ENCODE data around the gene UBA52. TPM values are rescaled to one million over a fixed set of nuclear protein-coding genes. Genes with fewer than 3 reads are reported as not detected.

The UBA52 gene
- total and polyA plus RNA-seq, 2 donors (not counting 1 experiment from before 2014, with no cell fraction given) = 1,837 to 5,694 TPM

DNA sequence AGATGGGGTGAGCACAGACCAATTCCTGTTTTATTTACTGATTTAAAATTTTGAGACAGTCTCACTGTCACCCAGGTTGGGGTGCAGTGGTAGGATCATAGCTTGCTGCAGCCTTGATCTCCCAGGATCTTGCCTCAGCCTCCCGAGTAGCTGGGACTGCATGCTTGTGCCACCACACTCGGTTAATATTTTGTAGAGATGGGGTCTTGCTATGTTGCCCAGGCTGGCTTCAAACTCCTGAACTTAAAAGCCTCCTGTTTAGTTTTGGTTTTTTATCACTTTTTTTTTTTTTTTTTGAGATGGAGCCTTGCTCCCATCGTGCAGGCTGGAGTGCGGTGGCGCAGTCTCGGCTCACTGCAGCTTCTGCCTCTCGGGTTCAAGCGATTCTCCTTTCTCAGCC is 4.7 kb downstream of the UBA52 start:
- intact Hi-C loops (cut with micrococcal nuclease) = no loop called here
- Histone ChIP-seq H3K9me3 (ENCODE audit: control extremely low read depth in 1 of 3, control insufficient read depth in 2 of 3, insufficient read depth in 1 of 3, low read length in 2 of 3) (no peaks in the 10 kb centered on the region), H3K36me3 (replicated peaks in 1 of 2; ENCODE audit: control extremely low read depth in 1 of 2, control insufficient read depth in 1 of 2, extremely low read depth in 1 of 2, insufficient read depth in 2 of 2, low read length in 1 of 2) (peaks cover 0 to 42% of the 10 kb centered on the region in 2 experiments), H3K79me2 (ENCODE audit: control insufficient read depth, insufficient read depth, low read length) (peaks cover 19% of the 10 kb centered on the region), H3K9ac (ENCODE audit: low read length) (no peak overlapping the region), H3K4me2 (replicated peaks; ENCODE audit: low read depth, low read length, poor library complexity, severe bottlenecking) (no peak overlapping the region), H4K20me1 (ENCODE audit: control insufficient read depth, insufficient read depth, low read length, poor library complexity, severe bottlenecking) (peaks cover 26% of the 10 kb centered on the region), H3K27me3 (replicated peaks in 1 of 4; ENCODE audit: control extremely low read depth in 1 of 4, control insufficient read depth in 3 of 4, insufficient read depth in 4 of 4, low read length in 3 of 4) (no peaks in the 10 kb centered on the region), H2AFZ (ENCODE audit: insufficient read depth, low read depth, low read length, poor library complexity, severe bottlenecking) (no peak overlapping the region), H3K27ac (ENCODE audit: low read length in 2 of 2) (no peak overlapping the region), H3K4me1 (ENCODE audit: control insufficient read depth in 2 of 2, insufficient read depth in 2 of 2, low read length in 2 of 2) (peaks cover 12 to 18% of the 10 kb centered on the region in 2 donors), H3K4me3 (ENCODE audit: control extremely low read depth in 1 of 5, extremely low read depth in 1 of 5, insufficient read depth in 1 of 5, low read depth in 2 of 5, low read length in 4 of 5) (no peak overlapping the region)
- H3K4me1 Mint-ChIP-seq = peaks cover 14% of the 10 kb centered on the region
- no peaks in the 10 kb centered on the region for H3K27me3 Mint-ChIP-seq
- no peak for ATAC-seq (ENCODE audit: low read depth)
- no peak for DNase-seq
- H3K4me3 Mint-ChIP-seq = no peak overlapping the region
- ChIA-PET POLR2A (no interaction called here), CTCF (interaction anchor here (0.6 kb wide), 1 partner anchor 10 kb away, joined by 3 read pairs; no protein-coding TSS in a partner anchor)
- H3K9me3 Mint-ChIP-seq (ENCODE audit: insufficient read depth) = no peaks in the 10 kb centered on the region
- TF ChIP-seq EZH2 (IDR thresholded peaks at IDR 0.05; ENCODE audit: borderline replicate concordance, insufficient read depth, low read depth, low read length, poor library complexity, severe bottlenecking) = no peak
- TF ChIP-seq, protein P1, sequence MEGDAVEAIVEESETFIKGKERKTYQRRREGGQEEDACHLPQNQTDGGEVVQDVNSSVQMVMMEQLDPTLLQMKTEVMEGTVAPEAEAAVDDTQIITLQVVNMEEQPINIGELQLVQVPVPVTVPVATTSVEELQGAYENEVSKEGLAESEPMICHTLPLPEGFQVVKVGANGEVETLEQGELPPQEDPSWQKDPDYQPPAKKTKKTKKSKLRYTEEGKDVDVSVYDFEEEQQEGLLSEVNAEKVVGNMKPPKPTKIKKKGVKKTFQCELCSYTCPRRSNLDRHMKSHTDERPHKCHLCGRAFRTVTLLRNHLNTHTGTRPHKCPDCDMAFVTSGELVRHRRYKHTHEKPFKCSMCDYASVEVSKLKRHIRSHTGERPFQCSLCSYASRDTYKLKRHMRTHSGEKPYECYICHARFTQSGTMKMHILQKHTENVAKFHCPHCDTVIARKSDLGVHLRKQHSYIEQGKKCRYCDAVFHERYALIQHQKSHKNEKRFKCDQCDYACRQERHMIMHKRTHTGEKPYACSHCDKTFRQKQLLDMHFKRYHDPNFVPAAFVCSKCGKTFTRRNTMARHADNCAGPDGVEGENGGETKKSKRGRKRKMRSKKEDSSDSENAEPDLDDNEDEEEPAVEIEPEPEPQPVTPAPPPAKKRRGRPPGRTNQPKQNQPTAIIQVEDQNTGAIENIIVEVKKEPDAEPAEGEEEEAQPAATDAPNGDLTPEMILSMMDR (IDR thresholded peaks at IDR 0.05) = no peak
- 93% methylated on average over 7 of the region's 8 CpGs for WGBS (ENCODE audit: insufficient coverage)
- no peak overlapping the region for H3K27ac Mint-ChIP-seq

DNA sequence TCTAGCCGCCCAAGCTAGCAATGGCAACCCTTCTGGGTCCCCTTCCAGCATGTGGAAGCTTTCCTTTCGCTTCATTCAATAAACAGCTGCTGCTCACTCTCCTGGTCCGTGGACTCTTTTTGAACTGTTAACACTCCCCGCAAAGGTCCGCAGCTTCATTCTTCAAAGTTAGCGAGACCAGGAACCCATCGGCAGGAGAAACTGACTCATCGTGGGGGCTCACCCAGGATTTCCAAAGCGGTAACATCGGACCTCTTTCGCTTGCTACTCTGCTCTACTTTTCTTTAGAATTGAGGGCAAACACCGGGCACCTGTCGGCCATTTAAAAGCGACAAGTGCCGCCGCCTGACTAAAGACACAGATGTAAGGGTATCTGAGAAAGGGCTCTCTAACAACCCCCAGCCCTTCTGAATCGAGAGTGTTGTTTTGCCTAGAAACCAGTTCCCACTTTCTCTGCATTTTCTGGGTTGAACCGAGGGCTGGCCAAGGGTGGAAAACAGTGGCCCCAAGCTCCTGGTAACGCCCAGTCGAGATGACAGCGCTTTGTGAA is 5.8 kb downstream of the UBA52 start:
- Histone ChIP-seq H4K20me1 (ENCODE audit: control insufficient read depth, insufficient read depth, low read length, poor library complexity, severe bottlenecking) (peaks cover 21% of the 10 kb centered on the region), H3K27ac (ENCODE audit: low read length in 2 of 2) (no peak overlapping the region), H3K79me2 (ENCODE audit: control insufficient read depth, insufficient read depth, low read length) (peaks cover 11% of the 10 kb centered on the region), H3K4me3 (ENCODE audit: control extremely low read depth in 1 of 5, extremely low read depth in 1 of 5, insufficient read depth in 1 of 5, low read depth in 2 of 5, low read length in 4 of 5) (no peak overlapping the region), H3K36me3 (replicated peaks in 1 of 2; ENCODE audit: control extremely low read depth in 1 of 2, control insufficient read depth in 1 of 2, extremely low read depth in 1 of 2, insufficient read depth in 2 of 2, low read length in 1 of 2) (peaks cover 0 to 42% of the 10 kb centered on the region in 2 experiments), H2AFZ (ENCODE audit: insufficient read depth, low read depth, low read length, poor library complexity, severe bottlenecking) (no peak overlapping the region), H3K9me3 (ENCODE audit: control extremely low read depth in 1 of 3, control insufficient read depth in 2 of 3, insufficient read depth in 1 of 3, low read length in 2 of 3) (no peaks in the 10 kb centered on the region), H3K9ac (ENCODE audit: low read length) (no peak overlapping the region), H3K4me2 (replicated peaks; ENCODE audit: low read depth, low read length, poor library complexity, severe bottlenecking) (no peak overlapping the region), H3K27me3 (replicated peaks in 1 of 4; ENCODE audit: control extremely low read depth in 1 of 4, control insufficient read depth in 3 of 4, insufficient read depth in 4 of 4, low read length in 3 of 4) (no peaks in the 10 kb centered on the region), H3K4me1 (ENCODE audit: control insufficient read depth in 2 of 2, insufficient read depth in 2 of 2, low read length in 2 of 2) (peaks cover 8 to 13% of the 10 kb centered on the region in 2 donors)
- no peaks in the 10 kb centered on the region for H3K9me3 Mint-ChIP-seq (ENCODE audit: insufficient read depth)
- ChIA-PET CTCF (interaction anchor here (0.7 kb wide), 1 partner anchor 12 kb away, joined by 4 read pairs; the partner anchor contains the start of gene REX1BD), POLR2A (interaction anchor here (0.6 kb wide), 1 partner anchor 581 kb away, joined by 4 read pairs; no protein-coding TSS in a partner anchor)
- no peaks in the 10 kb centered on the region for H3K27me3 Mint-ChIP-seq
- ATAC-seq (ENCODE audit: low read depth) = no peak
- no peak overlapping the region for H3K27ac Mint-ChIP-seq
- H3K4me1 Mint-ChIP-seq = peaks cover 9% of the 10 kb centered on the region
- no peak for TF ChIP-seq EZH2 (IDR thresholded peaks at IDR 0.05; ENCODE audit: borderline replicate concordance, insufficient read depth, low read depth, low read length, poor library complexity, severe bottlenecking)
- TF ChIP-seq, protein P1 (IDR thresholded peaks at IDR 0.05) = no peak
- no peak overlapping the region for H3K4me3 Mint-ChIP-seq
- 93% methylated on average over 21 of the region's 21 CpGs for WGBS (ENCODE audit: insufficient coverage)
- no peak for DNase-seq
- intact Hi-C loops (cut with micrococcal nuclease) = no loop called here

Data from B cell (primary cell).